Measurements from ENCODE around the gene SLC7A6.

Gene SLC7A6

DNA sequence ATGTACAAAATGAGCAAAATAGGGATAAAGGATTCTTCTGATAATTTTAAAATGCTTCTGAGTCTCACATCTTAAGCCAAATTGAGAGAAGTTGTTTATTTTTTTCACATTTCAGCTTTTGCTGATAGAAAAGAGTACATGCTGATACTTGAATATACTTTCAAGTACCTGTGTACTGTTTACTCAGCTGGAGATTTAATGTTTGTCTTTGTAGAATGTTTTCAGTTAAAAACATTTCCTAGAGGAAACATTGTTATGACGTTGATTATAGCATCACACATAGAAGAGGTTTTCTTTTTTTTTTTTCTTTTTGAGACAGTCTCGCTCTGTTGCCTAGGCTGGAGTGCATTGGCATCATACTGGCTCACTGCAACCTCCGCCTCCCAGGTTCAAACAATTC is 48.1 kb upstream of the SLC7A6 start:
- Histone ChIP-seq H3K36me3 (ENCODE audit: insufficient read depth, low read length) (peaks cover 46% of the 10 kb centered on the region; the same call in 1 of the 2 replicates), H3K4me3 (ENCODE audit: low read length, poor library complexity, severe bottlenecking) (no peak overlapping the region), H3K9ac (ENCODE audit: low read depth, low read length, poor library complexity, severe bottlenecking) (no peak overlapping the region), H3K9me3 (ENCODE audit: insufficient read depth, low read depth, low read length) (no peaks in the 10 kb centered on the region), H3K4me2 (ENCODE audit: low read depth, low read length, poor library complexity, severe bottlenecking) (no peak overlapping the region), H3F3A (ENCODE audit: low read depth) (no peaks in the 10 kb centered on the region), H4K20me1 (ENCODE audit: insufficient read depth, low read length, poor library complexity, severe bottlenecking) (peaks cover 6% of the 10 kb centered on the region), H3K79me2 (ENCODE audit: insufficient read depth, low read length) (peaks cover 53% of the 10 kb centered on the region; the same call in 1 of the 2 replicates), H3K27me3 (ENCODE audit: insufficient read depth, low read length, poor library complexity, severe bottlenecking) (no peaks in the 10 kb centered on the region), H3K9me2 (replicated peaks; ENCODE audit: low read depth, low read length) (no peaks in the 10 kb centered on the region), H3K4me1 (ENCODE audit: insufficient read depth, low read length, poor library complexity, severe bottlenecking) (no peaks in the 10 kb centered on the region), H2AFZ (ENCODE audit: low read length) (no peak overlapping the region)
- TF ChIP-seq, protein P1, sequence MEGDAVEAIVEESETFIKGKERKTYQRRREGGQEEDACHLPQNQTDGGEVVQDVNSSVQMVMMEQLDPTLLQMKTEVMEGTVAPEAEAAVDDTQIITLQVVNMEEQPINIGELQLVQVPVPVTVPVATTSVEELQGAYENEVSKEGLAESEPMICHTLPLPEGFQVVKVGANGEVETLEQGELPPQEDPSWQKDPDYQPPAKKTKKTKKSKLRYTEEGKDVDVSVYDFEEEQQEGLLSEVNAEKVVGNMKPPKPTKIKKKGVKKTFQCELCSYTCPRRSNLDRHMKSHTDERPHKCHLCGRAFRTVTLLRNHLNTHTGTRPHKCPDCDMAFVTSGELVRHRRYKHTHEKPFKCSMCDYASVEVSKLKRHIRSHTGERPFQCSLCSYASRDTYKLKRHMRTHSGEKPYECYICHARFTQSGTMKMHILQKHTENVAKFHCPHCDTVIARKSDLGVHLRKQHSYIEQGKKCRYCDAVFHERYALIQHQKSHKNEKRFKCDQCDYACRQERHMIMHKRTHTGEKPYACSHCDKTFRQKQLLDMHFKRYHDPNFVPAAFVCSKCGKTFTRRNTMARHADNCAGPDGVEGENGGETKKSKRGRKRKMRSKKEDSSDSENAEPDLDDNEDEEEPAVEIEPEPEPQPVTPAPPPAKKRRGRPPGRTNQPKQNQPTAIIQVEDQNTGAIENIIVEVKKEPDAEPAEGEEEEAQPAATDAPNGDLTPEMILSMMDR (conservative IDR thresholded peaks at IDR 0.05; ENCODE audit: low read length), result no peak

DNA sequence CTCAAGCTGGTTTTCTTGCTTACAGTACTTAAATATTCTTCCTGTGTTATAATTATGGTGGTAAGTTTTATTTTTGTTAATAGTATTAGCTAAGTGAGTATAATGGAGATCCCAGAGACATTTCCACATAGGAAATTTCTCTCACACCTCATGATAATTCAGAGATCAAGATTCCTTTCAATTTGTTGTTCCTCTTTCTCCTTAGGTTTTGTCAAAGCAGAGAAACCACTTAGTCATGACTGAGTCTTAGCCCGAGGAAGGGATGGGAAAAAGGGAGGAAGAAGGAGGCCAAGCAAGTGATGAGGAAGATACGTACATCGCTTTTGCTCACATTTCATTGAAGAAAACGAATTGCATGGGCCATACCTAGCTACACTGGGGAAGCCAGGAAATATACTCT is 46.8 kb upstream of the SLC7A6 start:
- no peaks in the 10 kb centered on the region for H3K4me1 ChIP-seq (ENCODE audit: insufficient read depth, low read length, poor library complexity, severe bottlenecking)
- no peaks in the 10 kb centered on the region for H3K27me3 ChIP-seq (ENCODE audit: insufficient read depth, low read length, poor library complexity, severe bottlenecking)
- peaks cover 44% of the 10 kb centered on the region; the same call in 1 of the 2 replicates for H3K79me2 ChIP-seq (ENCODE audit: insufficient read depth, low read length)
- H2AFZ ChIP-seq (ENCODE audit: low read length), result no peak overlapping the region
- H3K9ac ChIP-seq (ENCODE audit: low read depth, low read length, poor library complexity, severe bottlenecking), result no peak overlapping the region
- H3F3A ChIP-seq (ENCODE audit: low read depth), result no peaks in the 10 kb centered on the region
- no peaks in the 10 kb centered on the region for H3K9me3 ChIP-seq (ENCODE audit: insufficient read depth, low read depth, low read length)
- H3K36me3 ChIP-seq (ENCODE audit: insufficient read depth, low read length), result peaks cover 54% of the 10 kb centered on the region; the same call in 1 of the 2 replicates
- H3K4me2 ChIP-seq (ENCODE audit: low read depth, low read length, poor library complexity, severe bottlenecking), result no peak overlapping the region
- H4K20me1 ChIP-seq (ENCODE audit: insufficient read depth, low read length, poor library complexity, severe bottlenecking), result peaks cover 6% of the 10 kb centered on the region
- TF ChIP-seq EZH2phosphoT487 (IDR thresholded peaks at IDR 0.05; ENCODE audit: borderline replicate concordance), result no peak
- TF ChIP-seq, protein P1 (conservative IDR thresholded peaks at IDR 0.05; ENCODE audit: low read length), result no peak
- H3K4me3 ChIP-seq (ENCODE audit: low read length, poor library complexity, severe bottlenecking), result no peak overlapping the region
- no peaks in the 10 kb centered on the region for H3K9me2 ChIP-seq (replicated peaks; ENCODE audit: low read depth, low read length)

DNA sequence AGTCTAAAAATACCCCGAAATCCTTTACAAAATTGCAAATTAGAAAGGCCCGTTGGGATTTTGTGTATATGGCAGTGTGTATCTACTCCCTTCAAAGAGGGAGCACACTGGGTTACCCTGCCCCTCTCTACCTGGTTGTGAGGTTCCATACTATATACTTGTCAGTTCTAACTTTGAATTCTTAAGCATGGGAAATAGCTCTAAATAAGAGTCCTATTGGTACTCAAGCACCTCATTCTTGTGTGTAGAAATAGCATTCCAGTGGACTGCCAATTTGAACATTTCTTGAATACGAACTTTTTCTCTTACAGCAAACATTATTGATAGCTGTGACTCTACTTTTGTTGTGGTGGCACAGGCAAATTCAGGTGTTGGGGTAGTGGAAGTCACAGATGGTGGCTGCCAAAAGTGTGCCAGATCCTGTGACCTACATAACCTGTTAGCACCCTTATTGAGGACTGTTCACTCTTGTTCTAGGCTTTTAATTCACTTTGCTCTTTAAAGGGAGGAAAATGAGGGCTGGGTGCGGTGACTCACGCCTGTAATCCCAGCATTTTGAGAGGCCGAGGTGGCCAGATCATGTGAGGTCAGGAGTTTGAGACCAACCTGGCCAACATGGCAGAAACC is 44.5 kb upstream of the SLC7A6 start:
- no peak for TF ChIP-seq EZH2phosphoT487 (IDR thresholded peaks at IDR 0.05; ENCODE audit: borderline replicate concordance)
- TF ChIP-seq, protein P1 (conservative IDR thresholded peaks at IDR 0.05; ENCODE audit: low read length), result no peak
- Histone ChIP-seq H2AFZ (ENCODE audit: low read length) (no peak overlapping the region), H3K9me2 (replicated peaks; ENCODE audit: low read depth, low read length) (no peaks in the 10 kb centered on the region), H3K4me1 (ENCODE audit: insufficient read depth, low read length, poor library complexity, severe bottlenecking) (no peaks in the 10 kb centered on the region), H3K9me3 (ENCODE audit: insufficient read depth, low read depth, low read length) (no peaks in the 10 kb centered on the region), H3K79me2 (ENCODE audit: insufficient read depth, low read length) (peaks cover 35% of the 10 kb centered on the region; the same call in 1 of the 2 replicates), H3K4me2 (ENCODE audit: low read depth, low read length, poor library complexity, severe bottlenecking) (no peak overlapping the region), H3K36me3 (ENCODE audit: insufficient read depth, low read length) (peaks cover 59% of the 10 kb centered on the region; the same call in 1 of the 2 replicates), H4K20me1 (ENCODE audit: insufficient read depth, low read length, poor library complexity, severe bottlenecking) (no peaks in the 10 kb centered on the region), H3F3A (ENCODE audit: low read depth) (no peaks in the 10 kb centered on the region), H3K27me3 (ENCODE audit: insufficient read depth, low read length, poor library complexity, severe bottlenecking) (no peaks in the 10 kb centered on the region), H3K9ac (ENCODE audit: low read depth, low read length, poor library complexity, severe bottlenecking) (no peak overlapping the region), H3K4me3 (ENCODE audit: low read length, poor library complexity, severe bottlenecking) (no peak overlapping the region)
